ENCODE results near the gene NEK7.

DNA sequence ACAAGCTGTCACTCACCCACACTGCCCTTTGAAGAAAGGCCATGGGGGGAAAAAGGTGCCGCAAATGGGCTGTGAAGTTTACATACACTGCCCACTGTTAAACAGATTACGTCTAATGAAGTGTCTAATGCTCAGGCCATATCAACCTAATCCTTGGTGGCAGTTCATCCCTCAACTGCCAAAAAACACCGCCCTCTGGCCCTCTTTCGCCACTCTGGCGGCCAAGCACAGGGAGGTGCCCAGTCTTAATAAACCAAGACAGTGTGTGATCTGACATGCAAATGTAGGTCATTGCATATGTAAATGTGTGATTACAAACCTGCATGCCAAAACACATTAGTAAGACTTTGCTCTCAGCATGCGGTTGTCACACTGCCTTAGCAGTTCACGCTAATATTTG is 89.5 kb downstream of the NEK7 start:
- TF ChIP-seq, protein P1, sequence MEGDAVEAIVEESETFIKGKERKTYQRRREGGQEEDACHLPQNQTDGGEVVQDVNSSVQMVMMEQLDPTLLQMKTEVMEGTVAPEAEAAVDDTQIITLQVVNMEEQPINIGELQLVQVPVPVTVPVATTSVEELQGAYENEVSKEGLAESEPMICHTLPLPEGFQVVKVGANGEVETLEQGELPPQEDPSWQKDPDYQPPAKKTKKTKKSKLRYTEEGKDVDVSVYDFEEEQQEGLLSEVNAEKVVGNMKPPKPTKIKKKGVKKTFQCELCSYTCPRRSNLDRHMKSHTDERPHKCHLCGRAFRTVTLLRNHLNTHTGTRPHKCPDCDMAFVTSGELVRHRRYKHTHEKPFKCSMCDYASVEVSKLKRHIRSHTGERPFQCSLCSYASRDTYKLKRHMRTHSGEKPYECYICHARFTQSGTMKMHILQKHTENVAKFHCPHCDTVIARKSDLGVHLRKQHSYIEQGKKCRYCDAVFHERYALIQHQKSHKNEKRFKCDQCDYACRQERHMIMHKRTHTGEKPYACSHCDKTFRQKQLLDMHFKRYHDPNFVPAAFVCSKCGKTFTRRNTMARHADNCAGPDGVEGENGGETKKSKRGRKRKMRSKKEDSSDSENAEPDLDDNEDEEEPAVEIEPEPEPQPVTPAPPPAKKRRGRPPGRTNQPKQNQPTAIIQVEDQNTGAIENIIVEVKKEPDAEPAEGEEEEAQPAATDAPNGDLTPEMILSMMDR (conservative IDR thresholded peaks at IDR 0.05; ENCODE audit: low read depth, low read length) = no peak
- no peak for TF ChIP-seq EZH2 (IDR thresholded peaks at IDR 0.05; ENCODE audit: low read length, unreplicated experiment)

All from PC-3 (cell line).